VCaP (cell line): ENCODE measurements around the gene GABRB2.

Source experiments
- H3K27ac ChIP-seq: fragments of 450-650 bp; 2 replicates; pipeline ENCODE4 v1.5.1; 2017
- CTCF ChIP-seq: fragments of 450-650 bp; conservative IDR thresholded peaks from 2 replicates; pipeline ENCODE4 v1.5.1; 2017; ENCODE audit warnings: mild to moderate bottlenecking, moderate library complexity

GABRB2 gene

DNA sequence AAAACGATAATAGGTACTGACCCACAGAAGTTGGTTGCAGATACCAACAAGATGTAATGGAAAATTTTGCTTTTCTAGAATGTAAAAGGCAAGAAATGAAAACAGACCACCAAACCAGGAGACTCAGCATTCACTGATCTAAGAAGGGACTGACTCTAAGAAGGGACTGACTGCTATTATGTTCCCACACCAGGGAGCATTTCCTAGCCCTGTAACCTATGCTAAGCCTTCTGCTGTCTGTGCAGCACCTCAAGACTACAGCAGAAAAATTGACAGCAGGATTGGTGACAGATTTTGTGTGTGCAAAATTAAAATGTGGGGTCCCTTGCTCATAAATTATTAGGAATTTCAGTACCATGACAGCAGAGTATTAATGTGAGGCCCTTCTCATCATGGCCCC is 154.8 kb downstream of the GABRB2 start:
- no peak overlapping the region for H3K27ac ChIP-seq
- no peak for TF ChIP-seq CTCF

DNA sequence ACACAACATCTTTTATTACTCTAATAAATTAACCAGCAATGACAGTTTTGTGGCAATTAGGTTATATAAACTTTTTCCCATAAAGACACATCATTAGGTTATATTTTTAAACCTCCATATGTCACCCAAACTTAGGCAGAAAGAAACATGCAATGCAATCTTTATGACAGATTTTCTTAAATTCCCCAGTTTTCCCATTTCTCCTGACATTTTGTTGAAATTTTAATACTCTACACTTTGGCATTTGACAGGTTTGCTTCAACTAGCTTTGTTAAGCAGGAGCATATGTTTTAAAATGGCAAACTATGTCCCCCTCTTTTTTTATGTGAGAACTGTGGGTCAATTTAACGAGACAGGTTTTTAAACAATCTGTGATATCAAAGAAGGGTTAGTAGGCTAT is 155.5 kb downstream of the GABRB2 start:
- no peak for TF ChIP-seq CTCF
- no peak overlapping the region for H3K27ac ChIP-seq

GRCh38 chr5:161387121-161387520 is 159.4 kb downstream of the GABRB2 start:
- no peak for TF ChIP-seq CTCF
- H3K27ac ChIP-seq = no peak overlapping the region

- no peak overlapping the region for H3K27ac ChIP-seq
- no peak for TF ChIP-seq CTCF
Measured at GRCh38 chr5:161385027-161385426, 161.5 kb downstream of the GABRB2 start.

- H3K27ac ChIP-seq = no peak overlapping the region
- TF ChIP-seq CTCF = no peak
Measured at GRCh38 chr5:161382685-161383084, 163.8 kb downstream of the GABRB2 start.

DNA sequence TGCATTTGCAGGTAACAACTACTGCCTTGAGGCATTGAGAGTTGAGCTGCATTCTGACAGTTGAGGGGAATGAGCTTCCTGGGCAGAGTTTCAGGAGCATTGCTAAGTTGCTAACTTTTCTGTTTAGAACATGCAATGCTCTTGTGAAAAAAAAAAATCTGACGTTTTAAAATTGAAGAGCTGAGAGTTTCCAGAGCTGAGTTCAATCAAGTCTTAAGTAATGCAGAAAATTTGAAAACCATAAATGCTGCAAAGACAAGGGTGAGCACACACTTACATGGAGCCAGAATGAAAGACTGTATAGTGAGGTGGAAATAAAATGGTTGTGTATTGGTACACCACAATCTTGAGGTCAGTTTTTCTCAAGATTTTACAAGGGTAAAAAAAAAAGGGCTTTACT is 166.0 kb downstream of the GABRB2 start:
- TF ChIP-seq CTCF = no peak
- no peak overlapping the region for H3K27ac ChIP-seq

DNA sequence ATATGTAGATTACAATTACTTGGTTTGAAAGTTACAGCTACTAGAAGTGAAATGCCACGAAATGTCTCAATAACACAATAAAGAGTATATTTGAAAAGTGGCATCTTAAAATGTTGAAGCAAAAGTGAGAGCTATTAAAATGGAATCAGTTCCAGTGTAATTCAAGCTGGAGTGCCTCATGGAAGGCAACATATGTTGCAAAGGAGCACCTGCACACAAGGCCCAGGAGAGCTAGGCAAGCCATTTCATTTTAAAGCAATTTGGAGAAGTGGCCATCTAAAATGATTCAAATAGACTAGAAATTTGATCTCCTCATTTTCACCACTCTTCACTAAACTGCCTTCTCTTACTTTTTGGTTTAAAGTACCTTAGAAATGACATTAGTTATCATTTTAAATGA is 167.8 kb downstream of the GABRB2 start:
- TF ChIP-seq CTCF = no peak
- no peak overlapping the region for H3K27ac ChIP-seq

GRCh38 chr5:161376034-161376433 is 170.5 kb downstream of the GABRB2 start:
- no peak for TF ChIP-seq CTCF
- H3K27ac ChIP-seq = no peak overlapping the region
